ENCODE results near the gene KRTAP10-5. TPM values are rescaled to one million over a fixed set of nuclear protein-coding genes. Genes with fewer than 3 reads are reported as not detected.
"Not testable (repeated sequence)": the region's sequence is repeated elsewhere in the genome, so short reads cannot be mapped to it uniquely, and the experiment has no call there.

The KRTAP10-5 gene
- total RNA-seq, 1 experiment from 2014 or later: not detected

DNA sequence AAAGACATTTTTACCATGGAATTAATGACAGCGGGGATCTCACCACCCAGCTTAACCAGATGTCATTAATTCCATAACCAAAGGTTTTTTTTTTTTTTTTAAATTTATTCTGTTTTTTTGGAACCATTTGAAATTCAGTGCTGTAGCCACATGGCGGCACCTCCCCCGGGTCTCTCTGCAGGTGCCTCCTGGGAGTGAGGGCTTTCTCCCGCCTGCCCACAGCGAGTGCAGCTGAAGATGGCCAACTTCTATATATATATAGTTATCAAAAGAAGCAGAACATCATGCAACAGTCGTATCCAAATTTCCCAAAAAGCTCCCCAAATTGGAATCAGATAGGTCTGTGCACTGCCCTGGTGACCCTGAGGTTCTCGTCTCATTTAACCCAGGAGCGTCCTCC, 35.1 kb upstream of the KRTAP10-5 start:
- no peak overlapping the region for H3K4me3 ChIP-seq (ENCODE audit: insufficient read depth, low read depth, low read length)
- DNase-seq: peak; percentile 46
- no peaks in the 10 kb centered on the region for H3K27me3 ChIP-seq (ENCODE audit: control insufficient read depth, insufficient read depth, low read length)
- H3K36me3 ChIP-seq (replicated peaks; ENCODE audit: control insufficient read depth, insufficient read depth, low read length): no peaks in the 10 kb centered on the region

GRCh38 chr21:44614961-44615391, 34.6 kb upstream of the KRTAP10-5 start:
- no peak for DNase-seq
- Histone ChIP-seq H3K4me3 (ENCODE audit: insufficient read depth, low read depth, low read length) (no peak overlapping the region), H3K36me3 (replicated peaks; ENCODE audit: control insufficient read depth, insufficient read depth, low read length) (no peaks in the 10 kb centered on the region), H3K27me3 (ENCODE audit: control insufficient read depth, insufficient read depth, low read length) (no peaks in the 10 kb centered on the region)

- Histone ChIP-seq H3K4me3 (ENCODE audit: insufficient read depth, low read depth, low read length) (no peak overlapping the region), H3K27me3 (ENCODE audit: control insufficient read depth, insufficient read depth, low read length) (no peaks in the 10 kb centered on the region), H3K36me3 (replicated peaks; ENCODE audit: control insufficient read depth, insufficient read depth, low read length) (no peaks in the 10 kb centered on the region)
- no peak for DNase-seq
Measured at GRCh38 chr21:44614161-44614631, 33.8 kb upstream of the KRTAP10-5 start.

GRCh38 chr21:44613386-44614155, 33.2 kb upstream of the KRTAP10-5 start:
- Histone ChIP-seq H3K36me3 (replicated peaks; ENCODE audit: control insufficient read depth, insufficient read depth, low read length) (no peaks in the 10 kb centered on the region), H3K27me3 (ENCODE audit: control insufficient read depth, insufficient read depth, low read length) (no peaks in the 10 kb centered on the region), H3K4me3 (ENCODE audit: insufficient read depth, low read depth, low read length) (no peak overlapping the region)
- DNase-seq: no peak

DNA sequence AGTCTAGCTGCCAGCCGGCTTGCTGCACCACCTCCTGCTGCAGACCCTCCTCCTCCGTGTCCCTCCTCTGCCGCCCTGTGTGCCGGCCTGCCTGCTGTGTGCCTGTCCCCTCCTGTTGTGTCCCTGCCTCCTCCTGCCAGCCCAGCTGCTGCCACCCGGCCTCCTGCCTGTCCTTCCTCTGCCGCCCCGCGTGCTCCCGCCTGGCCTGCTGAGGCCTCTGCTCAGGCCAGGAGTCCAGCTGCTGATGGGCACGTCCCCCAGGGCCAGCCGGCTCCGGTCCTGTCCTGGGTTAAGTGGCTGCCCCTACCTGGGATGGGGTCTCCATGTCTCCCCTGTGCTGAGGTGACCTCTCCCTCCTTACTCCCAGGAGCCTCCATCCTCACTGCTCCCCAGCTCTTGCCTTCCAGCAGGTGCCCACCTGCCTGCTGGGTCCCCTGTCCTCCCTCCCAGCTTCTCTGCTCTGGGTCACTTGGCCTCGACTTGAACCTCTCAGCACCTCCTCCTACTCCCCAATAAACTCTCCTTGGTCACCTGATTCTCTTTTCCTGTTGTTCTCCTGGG, 32.3 kb upstream of the KRTAP10-5 start:
- DNase-seq: no peak
- no peaks in the 10 kb centered on the region for H3K27me3 ChIP-seq (ENCODE audit: control insufficient read depth, insufficient read depth, low read length)
- H3K4me3 ChIP-seq (ENCODE audit: insufficient read depth, low read depth, low read length): no peak overlapping the region
- H3K36me3 ChIP-seq (replicated peaks; ENCODE audit: control insufficient read depth, insufficient read depth, low read length): no peaks in the 10 kb centered on the region

- DNase-seq: no peak
- Histone ChIP-seq H3K36me3 (replicated peaks; ENCODE audit: control insufficient read depth, insufficient read depth, low read length) (no peaks in the 10 kb centered on the region), H3K4me3 (ENCODE audit: insufficient read depth, low read depth, low read length) (no peak within 1 kb of the TSS), H3K27me3 (ENCODE audit: control insufficient read depth, insufficient read depth, low read length) (no peaks in the 10 kb centered on the region)
Measured at GRCh38 chr21:44612029-44612486, 31.7 kb upstream of the KRTAP10-5 start, which contains the start of gene KRTAP10-8. Gene KRTAP10-8 (plus strand): TSS chr21:44612079. CDS start chr21:44612101, 22 bp downstream.

GRCh38 chr21:44611551-44611950, 31.1 kb upstream of the KRTAP10-5 start:
- no peak for DNase-seq
- H3K36me3 ChIP-seq (replicated peaks; ENCODE audit: control insufficient read depth, insufficient read depth, low read length): no peaks in the 10 kb centered on the region

GRCh38 chr21:44610157-44610843, 29.9 kb upstream of the KRTAP10-5 start:
- H3K27me3 ChIP-seq (ENCODE audit: control insufficient read depth, insufficient read depth, low read length); DNase-seq: not testable (repeated sequence)

More at GRCh38 chr21:44611551-44611950, 31.1 kb upstream of the KRTAP10-5 start:
- no peaks in the 10 kb centered on the region for H3K27me3 ChIP-seq (ENCODE audit: control insufficient read depth, insufficient read depth, low read length)
- H3K4me3 ChIP-seq (ENCODE audit: insufficient read depth, low read depth, low read length): no peak overlapping the region

GRCh38 chr21:44609193-44609592, 28.8 kb upstream of the KRTAP10-5 start:
- Histone ChIP-seq H3K36me3 (replicated peaks; ENCODE audit: control insufficient read depth, insufficient read depth, low read length) (no peaks in the 10 kb centered on the region), H3K4me3 (ENCODE audit: insufficient read depth, low read depth, low read length) (no peak overlapping the region), H3K27me3 (ENCODE audit: control insufficient read depth, insufficient read depth, low read length) (no peaks in the 10 kb centered on the region)
- DNase-seq: no peak

More at GRCh38 chr21:44610157-44610843, 29.9 kb upstream of the KRTAP10-5 start:
- not testable (repeated sequence) for H3K36me3 ChIP-seq (replicated peaks; ENCODE audit: control insufficient read depth, insufficient read depth, low read length); H3K4me3 ChIP-seq (ENCODE audit: insufficient read depth, low read depth, low read length)

DNA sequence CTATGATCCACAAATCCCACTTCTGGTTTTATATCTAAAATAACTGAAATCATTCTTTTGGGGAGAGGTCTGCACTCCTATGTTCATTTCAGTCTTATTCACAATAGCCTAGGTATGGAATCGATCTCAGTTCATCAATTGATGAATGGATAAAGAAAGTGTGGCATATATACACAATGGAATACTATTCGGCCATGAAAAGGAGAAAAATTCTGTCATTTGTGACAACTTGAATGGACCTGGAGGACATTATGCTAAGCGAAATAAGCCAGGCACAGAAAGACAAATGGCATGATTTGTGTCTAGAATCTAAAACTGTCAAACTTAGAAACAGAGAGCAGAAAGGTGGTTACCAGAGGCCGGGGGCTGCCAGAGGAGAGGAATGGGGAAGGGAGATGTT, 26.1 kb upstream of the KRTAP10-5 start:
- no peaks in the 10 kb centered on the region for H3K27me3 ChIP-seq (ENCODE audit: control insufficient read depth, insufficient read depth, low read length)
- no peak overlapping the region for H3K4me3 ChIP-seq (ENCODE audit: insufficient read depth, low read depth, low read length)

GRCh38 chr21:44603911-44604310, 23.5 kb upstream of the KRTAP10-5 start:
- no peak for DNase-seq
- Histone ChIP-seq H3K27me3 (ENCODE audit: control insufficient read depth, insufficient read depth, low read length) (no peaks in the 10 kb centered on the region), H3K4me3 (ENCODE audit: insufficient read depth, low read depth, low read length) (no peak overlapping the region), H3K36me3 (replicated peaks; ENCODE audit: control insufficient read depth, insufficient read depth, low read length) (no peaks in the 10 kb centered on the region)

More for the DNA sequence above, 26.1 kb upstream of the KRTAP10-5 start:
- no peaks in the 10 kb centered on the region for H3K36me3 ChIP-seq (replicated peaks; ENCODE audit: control insufficient read depth, insufficient read depth, low read length)
- no peak for DNase-seq

GRCh38 chr21:44603109-44603875, 22.9 kb upstream of the KRTAP10-5 start:
- no peaks in the 10 kb centered on the region for H3K27me3 ChIP-seq (ENCODE audit: control insufficient read depth, insufficient read depth, low read length)
- DNase-seq: no peak
- no peaks in the 10 kb centered on the region for H3K36me3 ChIP-seq (replicated peaks; ENCODE audit: control insufficient read depth, insufficient read depth, low read length)
- no peak overlapping the region for H3K4me3 ChIP-seq (ENCODE audit: insufficient read depth, low read depth, low read length)

DNA sequence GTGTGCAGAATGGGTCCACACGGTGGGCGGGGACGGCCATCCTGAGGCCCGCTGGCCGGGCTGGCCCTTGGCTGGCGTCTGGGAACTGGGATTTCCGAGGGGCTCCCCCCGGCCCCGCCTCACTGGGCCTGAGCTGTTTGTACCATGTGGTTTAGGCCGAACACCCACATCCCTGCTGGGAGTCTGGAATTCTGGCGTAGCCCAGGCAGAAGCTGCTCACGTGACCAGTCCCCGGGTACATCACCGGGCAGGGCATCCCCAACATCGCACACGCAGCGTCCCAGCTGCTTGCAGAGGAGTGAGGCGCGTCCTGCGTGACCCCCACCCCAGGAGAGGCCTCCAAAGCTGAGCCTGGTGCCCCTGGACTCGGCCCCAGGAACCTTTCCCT, 22.1 kb upstream of the KRTAP10-5 start:
- DNase-seq: no peak
- Histone ChIP-seq H3K27me3 (ENCODE audit: control insufficient read depth, insufficient read depth, low read length) (no peaks in the 10 kb centered on the region), H3K4me3 (ENCODE audit: insufficient read depth, low read depth, low read length) (no peak overlapping the region), H3K36me3 (replicated peaks; ENCODE audit: control insufficient read depth, insufficient read depth, low read length) (no peaks in the 10 kb centered on the region)
